HepG2 (cell line): Measurements from ENCODE around the gene ADAMTS2. TPM values are rescaled to one million over a fixed set of nuclear protein-coding genes. Genes with fewer than 3 reads are reported as not detected.

Experiments used
- ATAC-seq: fragments of 200-7000 bp; cut with Tn5 transposase; 3 replicates; pipeline ENCODE4 v1.9.1; 2020; ENCODE audit warnings: mild to moderate bottlenecking, moderate library complexity
- BruUV-seq: library from RNA; stranded (reverse); fragments of 400-500 nt; replicated peaks from 2 replicates; lab custom pipeline; 2021; lab: Mats Ljungman, UMichigan
- CTCF ChIA-PET: fragments of 300-600 bp; formaldehyde crosslinking; extraction: SDS; loops from one replicate; lab custom pipeline; 2021; ENCODE audit warnings: low total read pairs, inconsistent platforms, low intra/inter-chr PET ratio; lab: Yijun Ruan, JAX
- POLR2A ChIA-PET: fragments of 350-600 bp; sonication (Branson Sonifier 250); formaldehyde crosslinking; loops from one replicate; lab custom pipeline; 2020; ENCODE audit warnings: antibody characterized with exemption, inconsistent platforms; lab: Yijun Ruan, JAX
- DNase-seq: peaks from one replicate; pipeline ENCODE4 v3.0.0-alpha.2; 2015; ENCODE audit warnings: low spot score
- FAIRE-seq: peaks from 3 replicates; lab custom pipeline; 2011; peaks lifted over from hg19 to GRCh38; lab: Jason Lieb, UNC
- H2AFZ ChIP-seq: one replicate; pipeline ENCODE4 v1.6.1; 2011; ENCODE audit warnings: low read length, inconsistent platforms
- H3K27ac ChIP-seq: fragments of 300-600 bp; 3 replicates; pipeline ENCODE4 v1.8.0; 2011; ENCODE audit warnings: mixed run types, mild to moderate bottlenecking, mixed read lengths, low read length, inconsistent platforms; ENCODE audit not compliant: insufficient read depth; ENCODE audit errors: extremely low read length
- H3K27me3 ChIP-seq, 2 experiments: fragments of 200-600 bp in 1 of 2; 2 replicates in 1 of 2; 3 replicates in 1 of 2; pipeline versions ENCODE4 v1.6.0 to v1.8.0; 2011; ENCODE audit warnings: low read length in 2 of 2, mild to moderate bottlenecking in 2 of 2, moderate library complexity in 2 of 2, inconsistent platforms in 1 of 2; ENCODE audit not compliant: insufficient read depth in 2 of 2, control insufficient read depth in 1 of 2
- H3K36me3 ChIP-seq, 2 experiments: fragments of 200-600 bp in 1 of 2; replicated peaks in 1 of 2; 2 replicates in 1 of 2; 3 replicates in 1 of 2; pipeline versions ENCODE4 v1.5.1 to v1.8.0; 2011; ENCODE audit warnings: low read length in 2 of 2, inconsistent platforms in 1 of 2; ENCODE audit not compliant: insufficient read depth in 2 of 2, control insufficient read depth in 1 of 2
- H3K4me1 ChIP-seq: 2 replicates; pipeline ENCODE4 v1.5.1; 2012; ENCODE audit warnings: low read length, inconsistent platforms; ENCODE audit not compliant: insufficient read depth
- H3K4me2 ChIP-seq: 2 replicates; pipeline ENCODE4 v1.6.0; 2011; ENCODE audit warnings: low read depth, low read length, inconsistent platforms
- H3K4me3 ChIP-seq, 3 experiments: fragments of 200-600 bp in 1 of 3; sonication (generic), shearing (Covaris generic) in 1 of 3; replicated peaks in 1 of 3; 2 replicates each; pipeline ENCODE4 v1.5.1; 2011 to 2016; ENCODE audit warnings: low read length in 3 of 3, inconsistent platforms in 2 of 3, low read depth in 2 of 3, mild to moderate bottlenecking in 2 of 3, control low read depth in 1 of 3, mixed read lengths in 1 of 3; ENCODE audit not compliant: insufficient read depth in 1 of 3
- H3K79me2 ChIP-seq: one replicate; pipeline ENCODE4 v1.6.1; 2011; ENCODE audit warnings: low read length, inconsistent platforms; ENCODE audit not compliant: insufficient read depth
- H3K9ac ChIP-seq: 2 replicates; pipeline ENCODE4 v1.6.0; 2011; ENCODE audit warnings: mild to moderate bottlenecking, low read depth, low read length, inconsistent platforms; ENCODE audit not compliant: insufficient read depth
- H3K9me3 ChIP-seq: 2 replicates; pipeline ENCODE4 v1.5.1; 2012; ENCODE audit warnings: mild to moderate bottlenecking, low read length
- H4K20me1 ChIP-seq: 2 replicates; pipeline ENCODE4 v1.6.0; 2011; ENCODE audit warnings: inconsistent platforms, mild to moderate bottlenecking, low read length, moderate library complexity; ENCODE audit not compliant: insufficient read depth
- FOXA3 ChIP-seq: IDR thresholded peaks from 2 replicates; pipeline ENCODE4 v1.6.1; 2016; ENCODE audit warnings: missing genetic modification reagents, missing compliant biosample characterization
- NFYC ChIP-seq: IDR thresholded peaks from 2 replicates; pipeline ENCODE4 v1.6.1; 2016; ENCODE audit warnings: missing genetic modification reagents, missing compliant biosample characterization
- STAG1 ChIP-seq: sonication (generic); formaldehyde crosslinking; IDR thresholded peaks from 2 replicates; pipeline ENCODE4 v1.4.0; 2020; ENCODE audit warnings: missing genetic modification reagents
- ZNF235 ChIP-seq: sonication (generic); formaldehyde crosslinking; IDR thresholded peaks from 2 replicates; pipeline ENCODE4 v1.8.1; 2023; ENCODE audit warnings: mild to moderate bottlenecking, missing genetic modification reagents, borderline replicate concordance
- ZNF572 ChIP-seq: sonication (generic); formaldehyde crosslinking; IDR thresholded peaks from 2 replicates; pipeline ENCODE4 v1.5.1; 2020; ENCODE audit warnings: mild to moderate bottlenecking, missing genetic modification reagents
- WGBS: methylation state at CpG from one replicate; pipeline ENCODE4 v1.1.6; 2017; ENCODE audit warnings: low lambda C conversion rate; 5-methylcytosine and 5-hydroxymethylcytosine counted together
- in situ Hi-C: cut with HindIII; loops from 2 replicates; pipeline ENCODE4 v1.10.0; 2017; ENCODE audit warnings: low pct_unique_long_range_greater_than_20kb; ENCODE audit not compliant: extremely low pct_ligation_motif_present
- intact Hi-C: fragments of 100-400 bp; cut with micrococcal nuclease; formaldehyde crosslinking; loops from one replicate; pipeline ENCODE4 v1.10.0; 2022; ENCODE audit not compliant: unreplicated experiment
- polyA plus RNA-seq, 8 experiments: library from polyadenylated mRNA; depleted of rRNA in 3 of 8; stranded (reverse) in 7 of 8; unstranded in 1 of 8; fragments of >200 nt; fragmentation: Illumina TruSeq in 4 of 8; extraction: Trizol in 4 of 8; gene quantifications; 2 replicates each; pipeline versions ENCODE4 v1.2.1 to v1.2.3, GENCODE V29; 2011 to 2016; ENCODE audit warnings: low read depth in 4 of 8, missing spikeins in 1 of 8, mixed read lengths in 1 of 8; ENCODE audit not compliant: insufficient read depth in 1 of 8
- total RNA-seq, 5 experiments: library from RNA; depleted of rRNA; stranded (reverse); fragments of >200 nt; fragmentation: Illumina TruSeq; extraction: Trizol; gene quantifications; 2 replicates each; pipeline ENCODE4 v1.2.3, GENCODE V29; 2016; ENCODE audit warnings: low read depth in 1 of 5
- TF ChIP-seq, protein P1 (sequence below): sonication (generic); formaldehyde crosslinking; IDR thresholded peaks from 2 replicates; pipeline ENCODE4 v1.8.0; 2022; ENCODE audit warnings: mild to moderate bottlenecking, missing genetic modification reagents, moderate library complexity
- TF ChIP-seq, protein P2 (sequence below): sonication (generic); formaldehyde crosslinking; IDR thresholded peaks from 2 replicates; pipeline ENCODE4 v1.4.0; 2020; ENCODE audit warnings: missing genetic modification reagents
- TF ChIP-seq, protein P3 (sequence below): sonication (generic); formaldehyde crosslinking; IDR thresholded peaks from 2 replicates; pipeline ENCODE4 v1.5.0; 2020; ENCODE audit warnings: mild to moderate bottlenecking, missing genetic modification reagents, borderline replicate concordance
- TF ChIP-seq, protein P4 (sequence below): IDR thresholded peaks from 2 replicates; pipeline ENCODE4 v1.6.1; 2016; ENCODE audit warnings: low read depth, control low read depth

The ADAMTS2 gene
- total and polyA plus RNA-seq, 2 of the 13 experiments (the other 11 are each of a cell fraction or from before 2014, with no cell fraction given) = 0.24 to 3.5 TPM

- H3K4me1 ChIP-seq = no peaks in the 10 kb centered on the region
- no peak overlapping the region for H2AFZ ChIP-seq
- CTCF ChIA-PET = no interaction called here
- no peaks in the 10 kb centered on the region for H3K79me2 ChIP-seq
- no peaks in the 10 kb centered on the region for H3K36me3 ChIP-seq
- H3K4me3 ChIP-seq = no peak overlapping the region
- POLR2A ChIA-PET = no interaction called here
- peaks cover 7 to 14% of the 10 kb centered on the region in 2 experiments; a peak in 4 of 5 replicates for H3K27me3 ChIP-seq
- BruUV-seq = no TSS peak
- DNase-seq (no peak), FAIRE-seq (no peak), ATAC-seq (no peak; the same call in 2 of the 3 replicates)
- H3K27ac ChIP-seq = no peak overlapping the region
- no peak overlapping the region for H3K4me2 ChIP-seq
- WGBS = 13% methylated on average over 3 of the region's 10 CpGs
- intact Hi-C loops = no loop called here
- TF ChIP-seq STAG1 (CRISPR knock-in tag) = peak; percentile 20; the same call in 1 of the 2 replicates
- TF ChIP-seq, protein P1, sequence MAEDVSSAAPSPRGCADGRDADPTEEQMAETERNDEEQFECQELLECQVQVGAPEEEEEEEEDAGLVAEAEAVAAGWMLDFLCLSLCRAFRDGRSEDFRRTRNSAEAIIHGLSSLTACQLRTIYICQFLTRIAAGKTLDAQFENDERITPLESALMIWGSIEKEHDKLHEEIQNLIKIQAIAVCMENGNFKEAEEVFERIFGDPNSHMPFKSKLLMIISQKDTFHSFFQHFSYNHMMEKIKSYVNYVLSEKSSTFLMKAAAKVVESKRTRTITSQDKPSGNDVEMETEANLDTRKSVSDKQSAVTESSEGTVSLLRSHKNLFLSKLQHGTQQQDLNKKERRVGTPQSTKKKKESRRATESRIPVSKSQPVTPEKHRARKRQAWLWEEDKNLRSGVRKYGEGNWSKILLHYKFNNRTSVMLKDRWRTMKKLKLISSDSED (CRISPR knock-in tag) = no peak
- TF ChIP-seq, all 625 proteins: peak for 1
- Histone ChIP-seq H3K9me3 (no peaks in the 10 kb centered on the region), H4K20me1 (no peaks in the 10 kb centered on the region), H3K9ac (no peak overlapping the region)
- in situ Hi-C loops = no loop called here
Observed at GRCh38 chr5:179212870-179213269, 132.4 kb downstream of the ADAMTS2 start.

GRCh38 chr5:179211631-179212030, 133.6 kb downstream of the ADAMTS2 start:
- in situ Hi-C loops = no loop called here
- H3K27me3 ChIP-seq = peaks cover 8 to 20% of the 10 kb centered on the region in 2 experiments
- no peak for FAIRE-seq
- TF ChIP-seq, protein P2, sequence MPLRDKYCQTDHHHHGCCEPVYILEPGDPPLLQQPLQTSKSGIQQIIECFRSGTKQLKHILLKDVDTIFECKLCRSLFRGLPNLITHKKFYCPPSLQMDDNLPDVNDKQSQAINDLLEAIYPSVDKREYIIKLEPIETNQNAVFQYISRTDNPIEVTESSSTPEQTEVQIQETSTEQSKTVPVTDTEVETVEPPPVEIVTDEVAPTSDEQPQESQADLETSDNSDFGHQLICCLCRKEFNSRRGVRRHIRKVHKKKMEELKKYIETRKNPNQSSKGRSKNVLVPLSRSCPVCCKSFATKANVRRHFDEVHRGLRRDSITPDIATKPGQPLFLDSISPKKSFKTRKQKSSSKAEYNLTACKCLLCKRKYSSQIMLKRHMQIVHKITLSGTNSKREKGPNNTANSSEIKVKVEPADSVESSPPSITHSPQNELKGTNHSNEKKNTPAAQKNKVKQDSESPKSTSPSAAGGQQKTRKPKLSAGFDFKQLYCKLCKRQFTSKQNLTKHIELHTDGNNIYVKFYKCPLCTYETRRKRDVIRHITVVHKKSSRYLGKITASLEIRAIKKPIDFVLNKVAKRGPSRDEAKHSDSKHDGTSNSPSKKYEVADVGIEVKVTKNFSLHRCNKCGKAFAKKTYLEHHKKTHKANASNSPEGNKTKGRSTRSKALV (CRISPR knock-in tag) = no peak
- TF ChIP-seq, protein P3, sequence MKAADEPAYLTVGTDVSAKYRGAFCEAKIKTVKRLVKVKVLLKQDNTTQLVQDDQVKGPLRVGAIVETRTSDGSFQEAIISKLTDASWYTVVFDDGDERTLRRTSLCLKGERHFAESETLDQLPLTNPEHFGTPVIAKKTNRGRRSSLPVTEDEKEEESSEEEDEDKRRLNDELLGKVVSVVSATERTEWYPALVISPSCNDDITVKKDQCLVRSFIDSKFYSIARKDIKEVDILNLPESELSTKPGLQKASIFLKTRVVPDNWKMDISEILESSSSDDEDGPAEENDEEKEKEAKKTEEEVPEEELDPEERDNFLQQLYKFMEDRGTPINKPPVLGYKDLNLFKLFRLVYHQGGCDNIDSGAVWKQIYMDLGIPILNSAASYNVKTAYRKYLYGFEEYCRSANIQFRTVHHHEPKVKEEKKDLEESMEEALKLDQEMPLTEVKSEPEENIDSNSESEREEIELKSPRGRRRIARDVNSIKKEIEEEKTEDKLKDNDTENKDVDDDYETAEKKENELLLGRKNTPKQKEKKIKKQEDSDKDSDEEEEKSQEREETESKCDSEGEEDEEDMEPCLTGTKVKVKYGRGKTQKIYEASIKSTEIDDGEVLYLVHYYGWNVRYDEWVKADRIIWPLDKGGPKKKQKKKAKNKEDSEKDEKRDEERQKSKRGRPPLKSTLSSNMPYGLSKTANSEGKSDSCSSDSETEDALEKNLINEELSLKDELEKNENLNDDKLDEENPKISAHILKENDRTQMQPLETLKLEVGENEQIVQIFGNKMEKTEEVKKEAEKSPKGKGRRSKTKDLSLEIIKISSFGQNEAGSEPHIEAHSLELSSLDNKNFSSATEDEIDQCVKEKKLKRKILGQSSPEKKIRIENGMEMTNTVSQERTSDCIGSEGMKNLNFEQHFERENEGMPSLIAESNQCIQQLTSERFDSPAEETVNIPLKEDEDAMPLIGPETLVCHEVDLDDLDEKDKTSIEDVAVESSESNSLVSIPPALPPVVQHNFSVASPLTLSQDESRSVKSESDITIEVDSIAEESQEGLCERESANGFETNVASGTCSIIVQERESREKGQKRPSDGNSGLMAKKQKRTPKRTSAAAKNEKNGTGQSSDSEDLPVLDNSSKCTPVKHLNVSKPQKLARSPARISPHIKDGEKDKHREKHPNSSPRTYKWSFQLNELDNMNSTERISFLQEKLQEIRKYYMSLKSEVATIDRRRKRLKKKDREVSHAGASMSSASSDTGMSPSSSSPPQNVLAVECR (CRISPR knock-in tag) = no peak
- TF ChIP-seq, protein P4, sequence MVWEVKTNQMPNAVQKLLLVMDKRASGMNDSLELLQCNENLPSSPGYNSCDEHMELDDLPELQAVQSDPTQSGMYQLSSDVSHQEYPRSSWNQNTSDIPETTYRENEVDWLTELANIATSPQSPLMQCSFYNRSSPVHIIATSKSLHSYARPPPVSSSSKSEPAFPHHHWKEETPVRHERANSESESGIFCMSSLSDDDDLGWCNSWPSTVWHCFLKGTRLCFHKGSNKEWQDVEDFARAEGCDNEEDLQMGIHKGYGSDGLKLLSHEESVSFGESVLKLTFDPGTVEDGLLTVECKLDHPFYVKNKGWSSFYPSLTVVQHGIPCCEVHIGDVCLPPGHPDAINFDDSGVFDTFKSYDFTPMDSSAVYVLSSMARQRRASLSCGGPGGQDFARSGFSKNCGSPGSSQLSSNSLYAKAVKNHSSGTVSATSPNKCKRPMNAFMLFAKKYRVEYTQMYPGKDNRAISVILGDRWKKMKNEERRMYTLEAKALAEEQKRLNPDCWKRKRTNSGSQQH (CRISPR knock-in tag) = no peak
- TF ChIP-seq FOXA3 (CRISPR knock-in tag) = no peak
- no peak for TF ChIP-seq NFYC (CRISPR knock-in tag)
- TF ChIP-seq ZNF572 (CRISPR knock-in tag) = no peak
- TF ChIP-seq ZNF235 (CRISPR knock-in tag) = no peak

More at GRCh38 chr5:179211631-179212030, 133.6 kb downstream of the ADAMTS2 start:
- no peak overlapping the region for H3K4me2 ChIP-seq
- H3K27ac ChIP-seq = no peak overlapping the region
- no peaks in the 10 kb centered on the region for H3K79me2 ChIP-seq
- ChIA-PET CTCF (no interaction called here), POLR2A (no interaction called here)
- no peak for DNase-seq
- no peaks in the 10 kb centered on the region for H4K20me1 ChIP-seq
- H3K9me3 ChIP-seq = no peaks in the 10 kb centered on the region
- no TSS peak for BruUV-seq
- H2AFZ ChIP-seq = no peak overlapping the region
- 11% methylated on average over 5 of the region's 12 CpGs for WGBS
- H3K36me3 ChIP-seq = no peaks in the 10 kb centered on the region
- H3K4me1 ChIP-seq = no peaks in the 10 kb centered on the region
- H3K9ac ChIP-seq = no peak overlapping the region
- no peak for ATAC-seq
- H3K4me3 ChIP-seq = no peak overlapping the region
- intact Hi-C loops = no loop called here
